K562 (cell line): ENCODE results near the gene RELCH.

Experiments used
- HDAC8 ChIP-seq: fragments of 450-650 bp; IDR thresholded peaks from 2 replicates; pipeline ENCODE4 v1.6.1; 2016; ENCODE audit warnings: mild to moderate bottlenecking, missing genetic modification characterization, moderate library complexity, missing compliant biosample characterization
- HNRNPH1 ChIP-seq: fragments of 200-400 bp; formaldehyde crosslinking; optimal IDR thresholded peaks from 2 replicates; pipeline ENCODE3; 2017; ENCODE audit warnings: low read depth, mild to moderate bottlenecking, low read length, moderate library complexity
- NR2F6 ChIP-seq: fragments of 450-650 bp; formaldehyde crosslinking; IDR thresholded peaks from 2 replicates; pipeline ENCODE4 v1.4.0; 2020; ENCODE audit warnings: mild to moderate bottlenecking
- POLR2A ChIP-seq: fragments of 450-650 bp; conservative IDR thresholded peaks from 2 replicates; pipeline ENCODE4 v1.6.1; 2016
- YY1 ChIP-seq, 3 experiments: IDR thresholded peaks; 2 replicates each; pipeline ENCODE4 v1.6.1; 2011; ENCODE audit warnings: low read length in 2 of 3, mild to moderate bottlenecking in 2 of 3, moderate library complexity in 2 of 3, borderline replicate concordance in 1 of 3, control low read depth in 1 of 3, low read depth in 1 of 3; ENCODE audit not compliant: insufficient read depth in 3 of 3, insufficient replicate concordance in 2 of 3, control insufficient read depth in 1 of 3, insufficient read length in 1 of 3; ENCODE audit errors: extremely low read depth in 1 of 3
- TF ChIP-seq, protein P1 (sequence below), 3 experiments: IDR thresholded peaks in 2 of 3; conservative IDR thresholded peaks in 1 of 3; 2 replicates each; pipeline ENCODE4 v1.5.1; 2011 to 2012; ENCODE audit warnings: low read length in 3 of 3, mild to moderate bottlenecking in 3 of 3, control low read depth in 2 of 3, improper control_type of control experiment in 1 of 3, inconsistent platforms in 1 of 3, low read depth in 1 of 3, mixed read lengths in 1 of 3, moderate library complexity in 1 of 3; ENCODE audit not compliant: insufficient read depth in 2 of 3

DNA sequence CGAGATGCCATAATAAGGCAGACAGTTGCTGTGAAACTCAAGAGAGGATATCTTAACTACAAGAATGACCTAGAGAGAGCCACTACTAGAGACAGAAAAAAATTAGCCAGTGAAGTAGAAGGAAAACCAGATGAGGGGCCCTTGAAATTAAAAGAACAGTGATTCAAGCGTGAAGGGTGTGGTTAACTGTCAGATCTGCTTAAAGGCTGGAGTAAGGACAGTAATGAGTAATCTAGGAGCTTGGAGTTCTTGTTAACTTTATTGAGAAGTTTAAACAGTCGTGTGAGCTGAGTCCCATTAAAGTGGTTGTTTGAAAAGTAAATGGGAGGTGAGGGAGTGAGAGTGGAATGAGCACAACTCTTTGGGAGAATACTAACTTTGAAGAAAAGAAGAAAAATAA lies 21.5 kb upstream of the RELCH start:
- TF ChIP-seq, protein P1, sequence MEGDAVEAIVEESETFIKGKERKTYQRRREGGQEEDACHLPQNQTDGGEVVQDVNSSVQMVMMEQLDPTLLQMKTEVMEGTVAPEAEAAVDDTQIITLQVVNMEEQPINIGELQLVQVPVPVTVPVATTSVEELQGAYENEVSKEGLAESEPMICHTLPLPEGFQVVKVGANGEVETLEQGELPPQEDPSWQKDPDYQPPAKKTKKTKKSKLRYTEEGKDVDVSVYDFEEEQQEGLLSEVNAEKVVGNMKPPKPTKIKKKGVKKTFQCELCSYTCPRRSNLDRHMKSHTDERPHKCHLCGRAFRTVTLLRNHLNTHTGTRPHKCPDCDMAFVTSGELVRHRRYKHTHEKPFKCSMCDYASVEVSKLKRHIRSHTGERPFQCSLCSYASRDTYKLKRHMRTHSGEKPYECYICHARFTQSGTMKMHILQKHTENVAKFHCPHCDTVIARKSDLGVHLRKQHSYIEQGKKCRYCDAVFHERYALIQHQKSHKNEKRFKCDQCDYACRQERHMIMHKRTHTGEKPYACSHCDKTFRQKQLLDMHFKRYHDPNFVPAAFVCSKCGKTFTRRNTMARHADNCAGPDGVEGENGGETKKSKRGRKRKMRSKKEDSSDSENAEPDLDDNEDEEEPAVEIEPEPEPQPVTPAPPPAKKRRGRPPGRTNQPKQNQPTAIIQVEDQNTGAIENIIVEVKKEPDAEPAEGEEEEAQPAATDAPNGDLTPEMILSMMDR (IDR thresholded peaks at IDR 0.05 in 2 of 3, conservative IDR thresholded peaks at IDR 0.05 in 1 of 3; ENCODE audit: insufficient read depth in 2 of 3, low read depth in 1 of 3, low read length in 3 of 3): no peak
- no peak for TF ChIP-seq NR2F6
- no peak for TF ChIP-seq HNRNPH1
- TF ChIP-seq YY1 (IDR thresholded peaks at IDR 0.05; ENCODE audit: borderline replicate concordance in 1 of 3, control insufficient read depth in 1 of 3, extremely low read depth in 1 of 3, insufficient read depth in 3 of 3, insufficient read length in 1 of 3, insufficient replicate concordance in 2 of 3, low read depth in 1 of 3, low read length in 2 of 3): no peak
- no peak for TF ChIP-seq POLR2A
- no peak for TF ChIP-seq HDAC8 (tag)
